Testis (tissue), 2 donors: ENCODE results near the gene LGALS13.

Experiments
- POLR2A ChIP-seq: fragments of 450-650 bp; IDR thresholded peaks from one replicate; pipeline ENCODE4 v1.6.1; 2017; ENCODE audit warnings: antibody characterized with exemption, mild to moderate bottlenecking, moderate library complexity
- TF ChIP-seq, protein P1 (sequence below), 3 experiments: fragments of 450-650 bp in 2 of 3; fragments of 200-600 bp in 1 of 3; sonication (generic) in 1 of 3; IDR thresholded peaks; one replicate each; pipeline ENCODE4 v1.5.1; 2016 to 2019; ENCODE audit warnings: antibody characterized with exemption in 3 of 3, mild to moderate bottlenecking in 2 of 3, moderate library complexity in 1 of 3

DNA sequence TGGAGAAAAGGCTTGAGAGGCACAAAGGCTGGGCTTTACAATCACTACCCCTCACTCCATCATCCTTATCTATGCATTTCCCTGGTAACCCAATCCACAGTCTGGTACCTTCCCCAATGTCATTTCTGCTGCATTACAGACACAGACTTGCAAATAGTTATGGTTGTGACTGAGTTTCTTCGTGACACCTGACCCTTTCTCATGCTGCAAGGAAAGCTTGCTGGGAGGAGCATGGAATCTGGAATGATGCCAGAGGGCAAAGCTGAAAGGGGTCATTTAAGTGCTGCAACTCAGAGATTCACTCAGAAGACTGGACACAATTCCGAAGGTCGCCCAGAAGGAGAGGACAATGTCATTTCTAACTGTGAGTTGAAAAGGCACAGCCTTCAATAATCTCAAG is 53.3 kb downstream of the LGALS13 start, which contains the start of gene LGALS16:
- TF ChIP-seq, protein P1, sequence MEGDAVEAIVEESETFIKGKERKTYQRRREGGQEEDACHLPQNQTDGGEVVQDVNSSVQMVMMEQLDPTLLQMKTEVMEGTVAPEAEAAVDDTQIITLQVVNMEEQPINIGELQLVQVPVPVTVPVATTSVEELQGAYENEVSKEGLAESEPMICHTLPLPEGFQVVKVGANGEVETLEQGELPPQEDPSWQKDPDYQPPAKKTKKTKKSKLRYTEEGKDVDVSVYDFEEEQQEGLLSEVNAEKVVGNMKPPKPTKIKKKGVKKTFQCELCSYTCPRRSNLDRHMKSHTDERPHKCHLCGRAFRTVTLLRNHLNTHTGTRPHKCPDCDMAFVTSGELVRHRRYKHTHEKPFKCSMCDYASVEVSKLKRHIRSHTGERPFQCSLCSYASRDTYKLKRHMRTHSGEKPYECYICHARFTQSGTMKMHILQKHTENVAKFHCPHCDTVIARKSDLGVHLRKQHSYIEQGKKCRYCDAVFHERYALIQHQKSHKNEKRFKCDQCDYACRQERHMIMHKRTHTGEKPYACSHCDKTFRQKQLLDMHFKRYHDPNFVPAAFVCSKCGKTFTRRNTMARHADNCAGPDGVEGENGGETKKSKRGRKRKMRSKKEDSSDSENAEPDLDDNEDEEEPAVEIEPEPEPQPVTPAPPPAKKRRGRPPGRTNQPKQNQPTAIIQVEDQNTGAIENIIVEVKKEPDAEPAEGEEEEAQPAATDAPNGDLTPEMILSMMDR (IDR thresholded peaks at IDR 0.05): no peak
- TF ChIP-seq POLR2A: no peak
